ENCODE measurements around the gene DIP2C. TPM values are rescaled to one million over a fixed set of nuclear protein-coding genes. Genes with fewer than 3 reads are reported as not detected.
"Not testable (repeated sequence)": the region's sequence is repeated elsewhere in the genome, so short reads cannot be mapped to it uniquely, and the experiment has no call there.

DIP2C gene
- total RNA-seq, 4 donors from 2014 or later, result 10.5 to 40.5 (median 19.5) TPM

DNA sequence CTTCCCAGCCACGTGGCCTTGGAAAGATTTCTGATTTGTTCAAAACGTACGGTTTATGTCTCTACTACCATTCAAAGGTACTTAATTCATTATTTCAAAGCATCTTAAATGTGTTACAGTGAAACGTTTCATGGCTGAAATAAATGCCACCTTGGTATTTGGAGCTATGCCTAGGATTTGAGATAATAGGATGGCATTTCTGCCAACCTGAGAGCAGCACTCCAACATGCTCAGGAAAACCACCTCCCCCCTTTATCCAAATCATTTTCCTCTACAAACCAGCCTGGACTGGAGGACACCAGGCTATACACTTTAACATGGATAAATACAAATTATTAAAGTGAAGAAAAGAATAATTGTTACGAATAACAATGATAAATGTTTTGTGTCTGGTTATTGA, 293.4 kb downstream of the DIP2C start:
- Histone ChIP-seq H3K27me3 (no peaks in the 10 kb centered on the region), H3K9me3 (no peaks in the 10 kb centered on the region), H3K27ac (no peak overlapping the region), H3K36me3 (no peaks in the 10 kb centered on the region), H3K4me1 (no peaks in the 10 kb centered on the region), H3K4me3 (no peak overlapping the region)
- intact Hi-C loops (cut with DNase I; ENCODE audit: low total_unique reads), result no loop called here
- TF ChIP-seq POLR2A (IDR thresholded peaks at IDR 0.05), result no peak
- TF ChIP-seq CTCF (IDR thresholded peaks at IDR 0.05), result no peak
- DNase-seq, result no peak

DNA sequence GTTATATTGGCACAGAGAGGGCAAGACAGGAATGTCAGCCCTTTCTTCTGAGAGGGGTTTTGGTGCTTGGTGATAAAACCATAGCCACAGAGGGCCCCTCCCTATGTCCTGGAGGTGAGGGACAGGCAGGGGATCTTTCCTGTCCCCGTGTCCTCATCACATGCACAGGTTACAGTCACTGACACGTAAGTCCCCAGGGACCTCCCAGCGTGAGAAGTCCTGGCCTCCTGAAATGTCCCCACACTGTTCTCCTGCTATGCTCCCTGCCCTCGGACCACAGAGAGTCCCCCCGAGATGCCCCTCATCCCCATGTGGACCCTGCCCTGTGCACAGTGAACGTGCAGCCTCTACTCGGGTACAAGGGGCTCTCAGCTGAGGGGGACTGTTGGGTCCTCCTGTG, 293.8 kb downstream of the DIP2C start:
- H3K27me3 ChIP-seq, result no peaks in the 10 kb centered on the region

DNA sequence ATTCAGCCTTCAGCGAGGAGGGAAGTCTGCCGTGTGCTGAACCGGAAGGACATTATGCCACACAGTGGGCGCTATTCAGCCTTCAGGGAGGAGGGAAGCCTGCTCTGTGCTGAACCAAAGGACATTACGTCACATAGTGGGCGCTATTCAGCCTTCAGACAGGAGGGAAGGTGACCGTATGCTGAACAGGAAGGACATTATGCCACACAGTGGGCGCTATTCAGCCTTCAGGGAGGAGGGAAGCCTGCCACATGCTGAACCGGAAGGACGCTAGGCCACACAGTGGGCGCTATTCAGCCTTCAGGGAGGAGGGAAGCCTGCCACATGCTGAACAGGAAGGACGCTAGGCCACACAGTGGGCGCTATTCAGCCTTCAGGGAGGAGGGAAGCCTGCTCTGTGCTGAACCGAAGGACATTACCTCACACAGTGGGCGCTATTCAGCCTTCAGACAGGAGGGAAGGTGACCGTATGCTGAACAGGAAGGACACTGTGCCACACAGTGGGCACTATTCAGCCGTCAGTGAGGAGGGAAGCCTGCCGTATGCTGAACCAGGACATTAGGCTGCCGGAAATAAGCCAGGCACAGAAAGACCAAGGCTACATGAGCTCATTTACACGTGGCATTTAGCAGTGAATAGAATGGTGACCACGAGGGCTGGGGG, 294.9 kb downstream of the DIP2C start:
- H3K4me1 ChIP-seq; H3K27me3 ChIP-seq; H3K9me3 ChIP-seq; intact Hi-C loops (cut with DNase I; ENCODE audit: low total_unique reads); H3K36me3 ChIP-seq; H3K4me3 ChIP-seq; H3K27ac ChIP-seq; DNase-seq: not testable (repeated sequence)

More for the DNA sequence above, 293.8 kb downstream of the DIP2C start:
- TF ChIP-seq CTCF (IDR thresholded peaks at IDR 0.05), result no peak
- TF ChIP-seq POLR2A (IDR thresholded peaks at IDR 0.05), result no peak
- Histone ChIP-seq H3K9me3 (no peaks in the 10 kb centered on the region), H3K36me3 (no peaks in the 10 kb centered on the region), H3K4me3 (no peak overlapping the region), H3K4me1 (no peaks in the 10 kb centered on the region), H3K27ac (no peak overlapping the region)
- intact Hi-C loops (cut with DNase I; ENCODE audit: low total_unique reads), result no loop called here
- DNase-seq, result no peak

DNA sequence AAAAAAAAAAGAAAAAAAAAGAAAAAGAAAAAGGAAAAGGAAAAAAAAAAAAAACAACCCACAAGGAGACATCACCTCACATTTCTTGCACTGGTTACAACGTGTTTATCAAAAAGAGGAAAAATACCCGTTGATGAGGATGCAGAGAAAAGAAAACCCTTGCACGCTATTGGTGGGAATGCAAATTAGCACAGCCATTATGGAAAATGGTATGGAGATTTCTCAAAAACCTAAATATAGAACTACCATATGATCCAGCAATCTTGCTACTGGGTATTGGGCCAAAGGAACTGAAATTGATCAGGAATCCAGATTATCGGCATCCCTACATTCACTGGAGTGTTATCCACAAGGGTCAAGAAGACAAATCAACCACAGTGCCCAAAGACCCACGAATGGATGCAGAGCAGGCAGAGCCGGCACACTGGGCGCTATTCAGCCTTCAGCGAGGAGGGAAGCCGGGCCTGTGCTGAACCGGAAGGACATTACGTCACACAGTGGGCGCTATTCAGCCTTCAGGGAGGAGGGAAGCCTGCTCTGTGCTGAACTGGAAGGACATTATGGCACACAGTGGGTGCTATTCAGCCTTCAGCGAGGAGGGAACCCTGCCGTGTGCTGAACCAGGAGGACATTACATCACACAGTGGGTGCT, 295.6 kb downstream of the DIP2C start:
- Histone ChIP-seq H3K9me3 (no peaks in the 10 kb centered on the region), H3K4me1 (no peaks in the 10 kb centered on the region), H3K36me3 (no peaks in the 10 kb centered on the region), H3K27me3 (no peaks in the 10 kb centered on the region), H3K4me3 (no peak overlapping the region), H3K27ac (no peak overlapping the region)
- no peak for TF ChIP-seq POLR2A (IDR thresholded peaks at IDR 0.05)
- TF ChIP-seq CTCF (IDR thresholded peaks at IDR 0.05), result no peak
- intact Hi-C loops (cut with DNase I; ENCODE audit: low total_unique reads), result no loop called here
- no peak for DNase-seq

DNA sequence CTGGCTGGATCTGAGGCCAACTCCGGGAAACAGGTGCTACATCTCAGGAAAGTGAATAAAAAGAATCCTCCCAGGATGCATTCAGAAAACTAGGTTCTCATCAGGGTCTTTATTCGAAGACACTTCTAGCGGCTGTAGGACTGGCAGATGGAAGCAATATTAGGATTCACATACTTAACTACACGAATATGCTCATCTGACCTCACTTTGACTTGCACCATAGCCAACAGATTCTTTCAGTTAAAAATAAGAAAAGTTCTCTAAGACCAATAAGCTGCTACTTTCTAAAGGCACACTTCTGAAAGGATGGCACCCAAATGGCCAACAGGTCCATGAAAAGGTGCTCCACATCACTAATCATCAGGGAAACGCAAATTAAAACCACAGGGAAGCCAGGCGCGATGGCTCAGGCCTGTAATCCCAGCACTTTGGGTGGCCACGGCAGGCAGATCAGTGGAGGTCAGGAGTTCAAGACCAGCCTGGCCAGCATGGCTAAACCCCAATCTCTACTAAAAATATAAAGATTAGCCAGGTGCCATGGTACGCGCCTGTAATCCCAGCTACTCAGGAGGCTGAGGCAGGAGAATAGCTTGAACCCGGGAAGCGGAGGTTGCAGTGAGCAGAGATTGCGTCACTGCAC, 296.2 kb downstream of the DIP2C start:
- H3K4me3 ChIP-seq, result no peak overlapping the region
- no peak overlapping the region for H3K27ac ChIP-seq
- DNase-seq, result no peak
- H3K36me3 ChIP-seq, result no peaks in the 10 kb centered on the region
- no peaks in the 10 kb centered on the region for H3K4me1 ChIP-seq
- TF ChIP-seq POLR2A (IDR thresholded peaks at IDR 0.05) (no peak), CTCF (IDR thresholded peaks at IDR 0.05) (no peak)
- intact Hi-C loops (cut with DNase I; ENCODE audit: low total_unique reads), result no loop called here
- H3K9me3 ChIP-seq, result no peaks in the 10 kb centered on the region
- no peaks in the 10 kb centered on the region for H3K27me3 ChIP-seq
